ENCODE measurements around the gene B4GAT1. TPM values are rescaled to one million over a fixed set of nuclear protein-coding genes. Genes with fewer than 3 reads are reported as not detected.

Gene B4GAT1
- total and polyA plus RNA-seq, 9 of the 15 experiments (the other 6 are each of a cell fraction or from before 2014, with no cell fraction given) = 0.86 to 9.5 (median 3.8) TPM

DNA sequence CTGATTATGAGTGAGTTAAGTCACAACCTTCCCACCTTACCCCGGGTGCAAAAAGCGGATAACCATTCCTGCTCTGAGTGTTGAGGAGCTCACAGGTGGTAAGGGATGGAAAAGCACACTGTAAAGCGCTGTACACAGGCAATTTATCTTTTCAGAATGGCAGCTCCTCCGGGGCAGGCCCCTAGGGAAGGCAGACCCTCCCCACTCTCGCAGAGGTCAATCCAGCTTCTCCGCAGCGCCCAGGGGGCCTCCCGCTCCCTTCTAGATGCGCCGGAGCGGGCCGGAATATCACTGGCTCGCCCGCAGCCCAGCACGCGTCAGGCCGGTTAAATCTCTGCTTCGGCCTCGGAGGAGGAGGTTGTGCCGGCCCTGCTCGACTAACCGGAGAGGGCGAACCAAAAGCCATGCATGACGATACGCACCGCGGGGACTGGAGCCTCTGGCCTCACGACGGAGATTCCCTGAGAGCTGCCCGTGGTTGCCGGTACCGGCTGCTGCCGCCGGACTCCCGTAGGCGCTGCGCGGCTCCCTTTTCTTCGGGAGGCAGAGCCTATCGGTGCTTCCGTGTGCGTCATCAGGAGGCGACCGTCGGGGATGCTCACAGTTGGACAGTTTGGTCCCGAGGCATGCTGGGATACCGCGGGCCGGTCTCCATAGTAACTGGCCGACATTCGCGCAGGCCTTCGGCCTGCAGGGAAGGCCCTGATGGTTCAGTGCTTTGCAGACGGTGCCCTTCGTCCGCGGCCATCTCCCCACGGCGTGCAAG lies 2.7 kb downstream of the B4GAT1 start, which contains the start of gene BRMS1 (continued):
- TF ChIP-seq, protein P1, sequence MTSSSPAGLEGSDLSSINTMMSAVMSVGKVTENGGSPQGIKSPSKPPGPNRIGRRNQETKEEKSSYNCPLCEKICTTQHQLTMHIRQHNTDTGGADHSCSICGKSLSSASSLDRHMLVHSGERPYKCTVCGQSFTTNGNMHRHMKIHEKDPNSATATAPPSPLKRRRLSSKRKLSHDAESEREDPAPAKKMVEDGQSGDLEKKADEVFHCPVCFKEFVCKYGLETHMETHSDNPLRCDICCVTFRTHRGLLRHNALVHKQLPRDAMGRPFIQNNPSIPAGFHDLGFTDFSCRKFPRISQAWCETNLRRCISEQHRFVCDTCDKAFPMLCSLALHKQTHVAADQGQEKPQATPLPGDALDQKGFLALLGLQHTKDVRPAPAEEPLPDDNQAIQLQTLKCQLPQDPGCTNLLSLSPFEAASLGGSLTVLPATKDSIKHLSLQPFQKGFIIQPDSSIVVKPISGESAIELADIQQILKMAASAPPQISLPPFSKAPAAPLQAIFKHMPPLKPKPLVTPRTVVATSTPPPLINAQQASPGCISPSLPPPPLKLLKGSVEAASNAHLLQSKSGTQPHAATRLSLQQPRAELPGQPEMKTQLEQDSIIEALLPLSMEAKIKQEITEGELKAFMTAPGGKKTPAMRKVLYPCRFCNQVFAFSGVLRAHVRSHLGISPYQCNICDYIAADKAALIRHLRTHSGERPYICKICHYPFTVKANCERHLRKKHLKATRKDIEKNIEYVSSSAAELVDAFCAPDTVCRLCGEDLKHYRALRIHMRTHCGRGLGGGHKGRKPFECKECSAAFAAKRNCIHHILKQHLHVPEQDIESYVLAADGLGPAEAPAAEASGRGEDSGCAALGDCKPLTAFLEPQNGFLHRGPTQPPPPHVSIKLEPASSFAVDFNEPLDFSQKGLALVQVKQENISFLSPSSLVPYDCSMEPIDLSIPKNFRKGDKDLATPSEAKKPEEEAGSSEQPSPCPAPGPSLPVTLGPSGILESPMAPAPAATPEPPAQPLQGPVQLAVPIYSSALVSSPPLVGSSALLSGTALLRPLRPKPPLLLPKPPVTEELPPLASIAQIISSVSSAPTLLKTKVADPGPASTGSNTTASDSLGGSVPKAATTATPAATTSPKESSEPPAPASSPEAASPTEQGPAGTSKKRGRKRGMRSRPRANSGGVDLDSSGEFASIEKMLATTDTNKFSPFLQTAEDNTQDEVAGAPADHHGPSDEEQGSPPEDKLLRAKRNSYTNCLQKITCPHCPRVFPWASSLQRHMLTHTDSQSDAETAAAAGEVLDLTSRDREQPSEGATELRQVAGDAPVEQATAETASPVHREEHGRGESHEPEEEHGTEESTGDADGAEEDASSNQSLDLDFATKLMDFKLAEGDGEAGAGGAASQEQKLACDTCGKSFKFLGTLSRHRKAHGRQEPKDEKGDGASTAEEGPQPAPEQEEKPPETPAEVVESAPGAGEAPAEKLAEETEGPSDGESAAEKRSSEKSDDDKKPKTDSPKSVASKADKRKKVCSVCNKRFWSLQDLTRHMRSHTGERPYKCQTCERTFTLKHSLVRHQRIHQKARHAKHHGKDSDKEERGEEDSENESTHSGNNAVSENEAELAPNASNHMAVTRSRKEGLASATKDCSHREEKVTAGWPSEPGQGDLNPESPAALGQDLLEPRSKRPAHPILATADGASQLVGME (CRISPR knock-in tag; IDR thresholded peaks at IDR 0.05) = peak; percentile 57
- peak; percentile 78 for TF ChIP-seq GABPB1 (CRISPR knock-in tag; IDR thresholded peaks at IDR 0.05)
- TF ChIP-seq, protein P2, sequence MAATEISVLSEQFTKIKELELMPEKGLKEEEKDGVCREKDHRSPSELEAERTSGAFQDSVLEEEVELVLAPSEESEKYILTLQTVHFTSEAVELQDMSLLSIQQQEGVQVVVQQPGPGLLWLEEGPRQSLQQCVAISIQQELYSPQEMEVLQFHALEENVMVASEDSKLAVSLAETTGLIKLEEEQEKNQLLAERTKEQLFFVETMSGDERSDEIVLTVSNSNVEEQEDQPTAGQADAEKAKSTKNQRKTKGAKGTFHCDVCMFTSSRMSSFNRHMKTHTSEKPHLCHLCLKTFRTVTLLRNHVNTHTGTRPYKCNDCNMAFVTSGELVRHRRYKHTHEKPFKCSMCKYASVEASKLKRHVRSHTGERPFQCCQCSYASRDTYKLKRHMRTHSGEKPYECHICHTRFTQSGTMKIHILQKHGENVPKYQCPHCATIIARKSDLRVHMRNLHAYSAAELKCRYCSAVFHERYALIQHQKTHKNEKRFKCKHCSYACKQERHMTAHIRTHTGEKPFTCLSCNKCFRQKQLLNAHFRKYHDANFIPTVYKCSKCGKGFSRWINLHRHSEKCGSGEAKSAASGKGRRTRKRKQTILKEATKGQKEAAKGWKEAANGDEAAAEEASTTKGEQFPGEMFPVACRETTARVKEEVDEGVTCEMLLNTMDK (IDR thresholded peaks at IDR 0.05; ENCODE audit: borderline replicate concordance, insufficient read depth, low read depth, low read length, poor library complexity, severe bottlenecking) = no peak
- TF ChIP-seq ZNF3 (CRISPR knock-in tag; IDR thresholded peaks at IDR 0.05) = no peak
- TF ChIP-seq POLR2G (IDR thresholded peaks at IDR 0.05; ENCODE audit: low read depth, low read length) = peak; percentile 96
- no peak for TF ChIP-seq ZC3H11A (IDR thresholded peaks at IDR 0.05; ENCODE audit: low read depth, low read length)
- TF ChIP-seq, protein P3, sequence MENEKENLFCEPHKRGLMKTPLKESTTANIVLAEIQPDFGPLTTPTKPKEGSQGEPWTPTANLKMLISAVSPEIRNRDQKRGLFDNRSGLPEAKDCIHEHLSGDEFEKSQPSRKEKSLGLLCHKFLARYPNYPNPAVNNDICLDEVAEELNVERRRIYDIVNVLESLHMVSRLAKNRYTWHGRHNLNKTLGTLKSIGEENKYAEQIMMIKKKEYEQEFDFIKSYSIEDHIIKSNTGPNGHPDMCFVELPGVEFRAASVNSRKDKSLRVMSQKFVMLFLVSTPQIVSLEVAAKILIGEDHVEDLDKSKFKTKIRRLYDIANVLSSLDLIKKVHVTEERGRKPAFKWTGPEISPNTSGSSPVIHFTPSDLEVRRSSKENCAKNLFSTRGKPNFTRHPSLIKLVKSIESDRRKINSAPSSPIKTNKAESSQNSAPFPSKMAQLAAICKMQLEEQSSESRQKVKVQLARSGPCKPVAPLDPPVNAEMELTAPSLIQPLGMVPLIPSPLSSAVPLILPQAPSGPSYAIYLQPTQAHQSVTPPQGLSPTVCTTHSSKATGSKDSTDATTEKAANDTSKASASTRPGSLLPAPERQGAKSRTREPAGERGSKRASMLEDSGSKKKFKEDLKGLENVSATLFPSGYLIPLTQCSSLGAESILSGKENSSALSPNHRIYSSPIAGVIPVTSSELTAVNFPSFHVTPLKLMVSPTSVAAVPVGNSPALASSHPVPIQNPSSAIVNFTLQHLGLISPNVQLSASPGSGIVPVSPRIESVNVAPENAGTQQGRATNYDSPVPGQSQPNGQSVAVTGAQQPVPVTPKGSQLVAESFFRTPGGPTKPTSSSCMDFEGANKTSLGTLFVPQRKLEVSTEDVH (IDR thresholded peaks at IDR 0.05; ENCODE audit: low read depth, partially characterized antibody) = peak; percentile 94
- TF ChIP-seq, protein P4, sequence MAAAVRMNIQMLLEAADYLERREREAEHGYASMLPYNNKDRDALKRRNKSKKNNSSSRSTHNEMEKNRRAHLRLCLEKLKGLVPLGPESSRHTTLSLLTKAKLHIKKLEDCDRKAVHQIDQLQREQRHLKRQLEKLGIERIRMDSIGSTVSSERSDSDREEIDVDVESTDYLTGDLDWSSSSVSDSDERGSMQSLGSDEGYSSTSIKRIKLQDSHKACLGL (CRISPR knock-in tag; IDR thresholded peaks at IDR 0.05; ENCODE audit: borderline replicate concordance, poor library complexity, severe bottlenecking) = no peak
